GM19397 (cell line): ENCODE data around the gene NECAB2.

ENCODE experiments used
- ATAC-seq: cut with Tn5 transposase; IDR thresholded peaks from one replicate; pipeline ENCODE4 v1.9.1; 2021; ENCODE audit warnings: mild to moderate bottlenecking, moderate library complexity; ENCODE audit not compliant: unreplicated experiment

The NECAB2 gene

DNA sequence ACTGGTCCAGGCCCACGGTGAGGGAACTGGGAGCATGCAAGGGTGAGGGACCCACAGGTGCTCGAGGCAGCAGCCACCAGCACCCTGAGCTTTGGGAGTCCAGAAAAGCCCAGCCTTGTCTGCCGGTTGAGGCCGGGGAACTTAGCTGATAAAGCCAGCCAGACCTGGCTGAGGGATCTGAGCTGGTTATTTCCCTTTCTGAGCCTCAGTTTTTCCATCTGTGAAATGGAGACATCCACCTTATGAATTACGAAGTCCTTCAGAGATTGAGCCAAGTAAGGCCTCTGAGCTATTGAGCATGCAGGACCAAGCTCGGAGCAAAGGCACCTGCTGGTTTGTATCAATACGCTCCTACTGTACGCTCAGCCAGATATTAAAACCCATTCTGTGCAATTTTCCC lies 13.8 kb downstream of the NECAB2 start:
- ATAC-seq: no peak

DNA sequence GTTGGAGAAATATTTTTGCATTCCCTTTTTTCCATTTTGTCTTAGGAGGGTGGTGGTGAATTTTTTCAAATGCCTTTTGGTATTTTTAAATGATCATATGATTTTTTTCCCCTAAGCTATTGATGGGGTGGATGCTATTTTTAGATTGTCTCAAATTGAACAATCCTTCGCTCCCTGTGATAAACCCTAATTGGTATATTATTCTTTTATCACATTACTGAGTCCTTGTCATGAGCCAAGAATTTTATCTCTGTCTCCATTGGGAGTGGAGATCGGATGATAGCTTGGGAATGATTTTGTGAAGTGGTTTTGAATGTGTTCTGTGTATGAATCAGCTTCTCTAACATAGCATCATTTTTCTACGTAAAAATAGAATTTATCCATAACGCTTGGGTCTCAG lies 15.4 kb downstream of the NECAB2 start:
- ATAC-seq: no peak

DNA sequence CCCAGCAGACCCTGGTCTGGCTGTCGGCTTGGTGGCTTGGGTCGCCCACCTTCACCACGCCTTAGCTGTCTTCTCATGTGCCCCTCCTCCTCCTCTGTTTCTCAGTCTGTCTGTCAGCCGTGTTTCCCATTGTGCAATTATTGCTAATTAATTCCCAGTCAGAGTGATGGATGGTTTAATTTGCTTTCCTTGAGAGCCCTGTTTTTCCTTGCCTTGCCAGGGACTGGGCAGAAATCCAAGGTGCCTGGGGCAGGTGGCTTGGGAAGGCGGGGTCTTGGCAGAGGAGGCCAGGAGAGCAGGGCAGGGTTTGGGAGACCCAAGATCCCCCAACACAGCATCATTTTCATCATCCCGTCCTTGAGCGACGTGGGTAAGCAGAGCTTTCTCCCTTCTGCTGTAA lies 21.3 kb downstream of the NECAB2 start:
- no peak for ATAC-seq

GRCh38 chr16:83990492-83990891 lies 22.4 kb downstream of the NECAB2 start:
- no peak for ATAC-seq

GRCh38 chr16:83992624-83993023 lies 24.6 kb downstream of the NECAB2 start:
- ATAC-seq: no peak

DNA sequence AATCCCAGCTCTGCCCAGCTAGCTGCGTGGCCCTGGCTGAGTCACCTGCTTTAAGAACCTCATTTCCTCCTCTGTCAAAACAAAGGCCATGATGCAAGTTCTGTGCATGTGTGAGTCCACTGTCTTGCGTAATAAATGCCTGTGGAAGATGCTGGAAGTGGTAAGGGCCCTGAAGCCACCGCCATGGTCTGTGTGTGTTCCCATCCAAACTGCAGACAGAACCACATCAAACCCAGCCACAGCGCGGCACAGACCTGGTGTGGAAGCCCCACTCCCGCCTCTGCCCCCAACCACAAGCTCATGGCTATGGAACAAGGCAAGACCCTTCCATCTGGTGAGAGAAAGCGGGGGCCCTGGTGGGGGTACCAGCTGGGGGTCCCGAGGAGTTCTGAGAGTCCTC lies 26.0 kb downstream of the NECAB2 start:
- no peak for ATAC-seq

DNA sequence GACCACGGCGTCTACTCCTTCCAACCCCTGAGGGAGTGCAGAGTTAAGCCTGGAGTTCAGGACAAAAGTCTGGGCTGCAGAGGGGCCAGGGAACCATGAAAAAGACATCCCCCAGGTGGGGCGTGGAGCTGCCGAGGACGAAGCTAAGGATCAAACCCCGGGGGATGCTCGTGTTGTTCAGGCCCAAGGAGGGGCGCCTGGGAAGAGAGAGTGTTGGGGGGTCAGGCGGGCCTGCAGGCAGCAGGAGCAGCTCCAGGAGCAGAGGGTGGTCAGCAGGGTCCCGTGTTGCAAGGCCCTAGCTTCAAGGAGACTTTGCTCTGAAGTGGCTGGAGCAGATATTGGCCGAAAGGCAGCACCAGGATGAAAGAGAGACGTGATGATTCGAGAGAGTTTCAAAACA lies 26.7 kb downstream of the NECAB2 start:
- no peak for ATAC-seq

- ATAC-seq: no peak
Measured at GRCh38 chr16:83995754-83996153, 27.7 kb downstream of the NECAB2 start.

- no peak for ATAC-seq
Measured at GRCh38 chr16:83996481-83997252, 28.6 kb downstream of the NECAB2 start.

- ATAC-seq: no peak
Measured at GRCh38 chr16:83998091-83998490, 30.0 kb downstream of the NECAB2 start.

DNA sequence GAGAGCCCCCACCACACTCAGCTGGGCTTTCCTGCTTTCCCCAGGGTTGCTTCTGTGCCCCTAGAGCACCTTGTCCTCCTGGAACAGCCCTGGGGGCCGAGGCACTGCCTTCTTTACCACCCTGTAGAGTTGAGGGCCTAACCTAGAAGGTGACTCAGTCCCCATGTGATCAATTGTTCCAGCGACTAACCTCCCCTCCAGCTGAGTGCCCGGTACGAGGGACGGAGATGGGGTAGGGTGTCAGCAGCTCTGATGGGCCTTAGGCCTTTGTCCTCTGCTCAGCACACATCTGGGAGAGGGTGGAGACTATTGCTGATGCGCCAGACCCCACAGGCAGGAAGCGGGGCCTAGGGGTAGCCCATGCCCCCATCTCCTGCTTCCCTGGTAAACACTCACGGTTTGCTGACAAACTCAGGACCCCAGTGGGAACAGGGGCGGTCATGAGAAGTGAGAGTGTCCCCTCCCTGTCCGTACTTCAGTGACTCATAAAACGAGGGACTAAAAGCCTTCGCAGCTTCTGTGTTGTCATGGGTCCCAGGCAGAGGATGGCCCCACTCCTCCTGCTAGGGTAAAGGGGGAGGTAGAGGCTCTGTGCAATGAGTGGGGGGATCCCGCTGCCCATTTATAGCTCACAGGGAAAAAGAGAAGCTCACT lies 33.1 kb downstream of the NECAB2 start:
- no peak for ATAC-seq

DNA sequence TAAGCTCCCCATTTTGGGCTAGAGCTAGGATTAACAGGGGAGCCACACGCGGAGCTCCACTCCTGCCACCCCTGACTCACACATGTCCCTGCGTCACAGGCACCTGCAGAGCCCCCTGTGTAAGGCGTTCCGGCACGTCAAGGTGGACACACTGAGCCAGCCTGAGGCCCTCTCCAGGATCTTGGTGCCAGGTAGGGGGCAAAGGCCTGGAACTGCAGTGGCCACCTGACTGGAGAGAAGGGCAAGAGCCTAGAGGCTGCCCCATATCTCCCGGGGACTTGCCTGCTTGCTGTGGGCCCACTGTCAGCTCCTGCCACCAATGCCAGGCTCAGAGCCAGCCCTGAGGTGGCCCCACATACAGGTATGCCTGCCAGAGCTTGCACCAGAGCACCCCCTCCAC lies 33.7 kb downstream of the NECAB2 start:
- no peak for ATAC-seq

DNA sequence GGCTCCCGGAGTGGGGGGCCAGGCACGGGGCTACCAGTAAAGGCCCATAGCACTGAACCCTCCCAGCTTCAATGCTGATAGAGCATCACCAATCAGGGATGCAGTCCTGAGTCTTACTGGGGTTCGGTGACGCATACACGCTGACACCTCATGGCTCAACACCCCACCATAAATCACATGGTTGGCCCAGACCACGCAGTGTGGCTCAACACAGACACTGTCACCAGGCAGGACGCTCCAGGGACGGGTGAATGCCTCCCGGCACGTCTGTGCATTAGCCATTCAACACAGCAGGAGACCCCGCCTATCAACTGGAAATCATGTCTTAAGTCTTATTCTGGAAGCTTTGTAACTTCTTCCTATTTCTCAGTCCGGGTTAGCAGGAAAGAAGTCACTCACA lies 35.0 kb downstream of the NECAB2 start:
- no peak for ATAC-seq

DNA sequence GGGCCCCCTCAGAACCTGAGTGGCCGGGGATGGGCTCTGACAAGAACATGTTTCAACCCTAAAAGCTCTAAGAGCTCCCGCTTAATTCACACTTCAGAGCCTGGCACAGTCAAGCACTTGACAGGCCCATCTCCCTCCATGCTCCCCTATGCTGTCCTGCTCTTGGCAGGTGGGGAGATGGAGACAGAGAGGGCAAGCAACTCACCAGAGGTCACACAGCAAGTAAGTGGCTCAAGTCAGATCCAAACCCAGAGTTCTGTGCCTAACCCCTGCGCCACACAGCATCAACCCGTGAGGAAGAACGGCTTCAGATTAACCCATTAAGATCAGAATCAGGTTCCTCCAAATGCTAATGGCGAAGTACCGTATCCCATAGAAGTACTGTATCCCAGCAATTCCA lies 36.4 kb downstream of the NECAB2 start:
- no peak for ATAC-seq

DNA sequence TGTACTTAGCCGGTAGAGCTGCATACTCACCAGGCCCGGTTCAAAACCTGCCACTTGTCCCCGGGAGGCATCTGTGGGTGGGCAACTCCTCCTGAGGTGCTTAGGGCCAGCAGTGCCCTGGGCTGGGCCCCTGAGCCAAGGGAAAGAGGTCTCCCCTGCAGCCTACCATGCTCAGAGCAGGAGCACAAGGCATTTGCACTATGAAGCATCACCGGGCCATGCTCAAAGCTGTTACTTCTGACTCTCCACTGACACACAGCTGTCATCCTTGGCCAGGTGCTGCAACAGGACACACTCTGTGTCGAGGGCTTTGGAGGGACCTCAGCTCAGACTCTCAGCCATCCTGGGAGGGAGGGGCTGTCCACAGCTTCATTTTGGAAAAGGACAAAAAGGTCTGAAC lies 37.3 kb downstream of the NECAB2 start:
- no peak for ATAC-seq

DNA sequence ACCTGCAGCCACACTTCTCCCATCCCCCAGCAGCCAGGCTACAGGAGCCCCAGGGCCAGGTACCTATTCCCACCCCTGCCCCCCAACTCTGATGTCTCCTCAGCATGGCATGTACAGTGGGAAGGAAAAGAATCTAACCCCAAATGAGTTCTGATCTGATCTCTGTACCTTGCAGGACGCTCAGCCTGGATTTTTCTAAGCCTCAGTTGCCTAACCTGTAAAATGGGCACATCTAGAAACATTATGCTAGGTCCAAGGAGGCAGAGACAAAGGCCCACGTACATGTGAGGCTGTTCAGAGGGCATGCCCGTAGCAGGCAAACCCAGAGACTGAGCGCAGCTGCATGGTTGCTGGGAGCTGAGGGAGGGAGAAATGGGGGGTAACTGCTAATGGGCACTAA lies 39.5 kb downstream of the NECAB2 start:
- no peak for ATAC-seq

GRCh38 chr16:84007965-84008364 lies 39.9 kb downstream of the NECAB2 start:
- no peak for ATAC-seq

DNA sequence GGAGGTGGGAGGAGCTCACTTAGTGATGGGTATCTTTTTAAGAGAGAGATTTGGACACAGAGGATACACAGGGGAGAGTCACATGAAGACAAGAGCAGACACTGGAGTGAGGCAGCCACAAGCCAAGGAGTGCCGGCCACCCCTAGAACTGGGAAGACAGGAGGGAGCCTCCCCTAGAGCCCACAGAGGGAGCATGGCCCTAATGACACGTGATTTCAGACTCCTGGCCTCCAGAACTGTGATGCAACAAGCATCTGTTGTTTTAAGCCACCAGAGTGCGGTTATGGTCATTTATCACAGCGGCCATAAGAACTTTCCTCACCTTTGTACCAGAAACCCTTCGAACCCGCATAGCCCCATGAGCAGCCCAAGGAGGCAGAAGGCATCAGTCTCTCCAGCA lies 41.2 kb downstream of the NECAB2 start:
- no peak for ATAC-seq

DNA sequence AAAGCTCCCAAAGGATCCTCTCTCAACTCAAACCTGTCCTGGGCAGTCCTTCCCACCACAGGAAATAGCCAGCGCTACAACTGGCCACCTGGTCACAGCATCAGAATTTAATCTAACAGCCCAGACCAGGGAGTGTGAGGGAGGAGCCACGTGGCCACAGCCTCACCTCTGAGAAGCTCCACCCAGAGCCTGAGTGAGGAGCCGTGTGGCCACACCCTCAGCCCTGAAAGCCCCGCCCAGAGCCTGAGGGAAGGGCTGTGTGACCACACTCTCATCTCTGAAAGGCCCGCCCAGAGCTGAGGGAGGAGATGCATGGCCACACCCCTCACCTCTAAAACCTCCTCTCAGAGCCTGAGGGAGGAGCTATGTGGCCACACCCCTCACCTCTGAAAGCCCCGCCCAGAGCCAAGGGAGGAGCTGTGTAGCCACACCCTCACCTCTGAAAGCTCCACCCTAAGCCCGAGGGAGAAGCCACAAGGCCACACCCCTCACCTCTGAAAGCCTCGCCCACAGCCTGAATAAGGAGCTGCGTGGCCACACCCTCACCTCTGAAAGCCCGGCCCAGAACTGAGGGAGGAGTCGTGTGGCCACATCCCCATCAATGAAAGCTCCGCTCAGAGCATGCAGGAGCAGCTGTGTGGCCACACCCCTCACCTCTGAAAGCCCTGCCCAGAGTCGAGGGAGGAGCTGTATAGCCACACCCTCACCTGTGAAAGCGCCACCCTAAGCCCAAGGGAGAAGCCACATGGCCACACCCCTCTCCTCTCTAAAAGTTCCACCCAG lies 45.9 kb downstream of the NECAB2 start:
- peak; percentile 58 for ATAC-seq

- ATAC-seq: no peak
Measured at GRCh38 chr16:84014570-84015327, 46.7 kb downstream of the NECAB2 start.

- ATAC-seq: no peak
Measured at GRCh38 chr16:84015399-84015798, 47.4 kb downstream of the NECAB2 start.
